ENCODE results near the gene NSD2. TPM values are rescaled to one million over a fixed set of nuclear protein-coding genes. Genes with fewer than 3 reads are reported as not detected.

NSD2 gene
- total RNA-seq, 1 donor from 2014 or later = 43.4 TPM

GRCh38 chr4:1956631-1957030 is 85.4 kb downstream of the NSD2 start:
- peaks cover 34% of the 10 kb centered on the region for H3K36me3 ChIP-seq (ENCODE audit: control insufficient read depth, insufficient read depth, low read length)
- FAIRE-seq (no peak), DNase-seq (ENCODE audit: low read depth) (no peak)
- no peaks in the 10 kb centered on the region for H3K27me3 ChIP-seq (ENCODE audit: control insufficient read depth, insufficient read depth, low read length)
- no peak overlapping the region for H3K4me3 ChIP-seq (ENCODE audit: low read depth, low read length)
- TF ChIP-seq, protein P1, sequence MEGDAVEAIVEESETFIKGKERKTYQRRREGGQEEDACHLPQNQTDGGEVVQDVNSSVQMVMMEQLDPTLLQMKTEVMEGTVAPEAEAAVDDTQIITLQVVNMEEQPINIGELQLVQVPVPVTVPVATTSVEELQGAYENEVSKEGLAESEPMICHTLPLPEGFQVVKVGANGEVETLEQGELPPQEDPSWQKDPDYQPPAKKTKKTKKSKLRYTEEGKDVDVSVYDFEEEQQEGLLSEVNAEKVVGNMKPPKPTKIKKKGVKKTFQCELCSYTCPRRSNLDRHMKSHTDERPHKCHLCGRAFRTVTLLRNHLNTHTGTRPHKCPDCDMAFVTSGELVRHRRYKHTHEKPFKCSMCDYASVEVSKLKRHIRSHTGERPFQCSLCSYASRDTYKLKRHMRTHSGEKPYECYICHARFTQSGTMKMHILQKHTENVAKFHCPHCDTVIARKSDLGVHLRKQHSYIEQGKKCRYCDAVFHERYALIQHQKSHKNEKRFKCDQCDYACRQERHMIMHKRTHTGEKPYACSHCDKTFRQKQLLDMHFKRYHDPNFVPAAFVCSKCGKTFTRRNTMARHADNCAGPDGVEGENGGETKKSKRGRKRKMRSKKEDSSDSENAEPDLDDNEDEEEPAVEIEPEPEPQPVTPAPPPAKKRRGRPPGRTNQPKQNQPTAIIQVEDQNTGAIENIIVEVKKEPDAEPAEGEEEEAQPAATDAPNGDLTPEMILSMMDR (IDR thresholded peaks at IDR 0.05; ENCODE audit: insufficient read depth, low read length, severe bottlenecking) = no peak

DNA sequence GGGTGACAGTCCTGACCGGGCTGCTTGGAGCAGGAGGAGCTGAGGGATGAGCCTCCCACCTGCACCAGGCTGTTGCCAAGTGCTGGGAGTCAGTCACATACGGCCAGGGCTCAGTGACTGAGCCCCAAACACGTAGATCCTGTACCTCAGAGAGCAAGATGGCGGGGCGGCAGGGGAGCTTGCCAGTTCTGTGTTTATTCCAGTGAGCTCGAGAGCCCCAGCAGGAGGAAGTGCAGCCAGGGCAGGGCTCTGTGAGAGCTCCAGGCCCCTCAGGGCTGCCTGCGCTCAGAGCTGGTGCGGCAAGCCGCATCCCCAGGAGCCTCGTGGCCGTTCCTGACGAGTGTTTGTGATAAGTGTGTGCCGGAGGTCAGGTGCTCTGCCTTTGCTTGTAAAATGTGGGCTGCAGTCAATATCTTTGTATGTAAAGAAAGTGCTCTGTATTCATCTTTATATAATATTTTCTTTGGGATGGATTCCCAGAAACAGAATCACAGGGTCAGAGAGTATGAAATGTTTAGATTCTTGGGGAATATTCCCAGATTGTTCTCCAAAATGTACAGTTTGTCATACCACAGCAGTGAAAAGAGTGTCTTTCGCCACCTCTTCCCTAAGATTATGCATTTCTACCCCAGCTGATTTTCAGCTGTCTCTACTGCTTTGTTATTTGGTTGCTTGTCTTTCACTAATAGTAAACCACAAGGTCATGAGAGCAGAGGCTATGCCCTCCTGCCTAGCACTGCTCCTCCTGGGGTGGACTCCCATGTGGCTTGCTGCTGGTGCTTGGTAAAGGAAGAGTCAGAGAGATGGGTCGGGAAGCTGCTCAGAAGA is 87.3 kb downstream of the NSD2 start:
- FAIRE-seq (no peak), DNase-seq (ENCODE audit: low read depth) (no peak)
- TF ChIP-seq, protein P1 (IDR thresholded peaks at IDR 0.05; ENCODE audit: insufficient read depth, low read length, severe bottlenecking) = no peak
- H3K4me3 ChIP-seq (ENCODE audit: low read depth, low read length) = no peak overlapping the region
- H3K27me3 ChIP-seq (ENCODE audit: control insufficient read depth, insufficient read depth, low read length) = no peaks in the 10 kb centered on the region
- H3K36me3 ChIP-seq (ENCODE audit: control insufficient read depth, insufficient read depth, low read length) = peaks cover 26% of the 10 kb centered on the region

- DNase-seq (ENCODE audit: low read depth) (no peak), FAIRE-seq (peak; percentile 81)
Observed at GRCh38 chr4:1959104-1959384, 87.9 kb downstream of the NSD2 start.

DNA sequence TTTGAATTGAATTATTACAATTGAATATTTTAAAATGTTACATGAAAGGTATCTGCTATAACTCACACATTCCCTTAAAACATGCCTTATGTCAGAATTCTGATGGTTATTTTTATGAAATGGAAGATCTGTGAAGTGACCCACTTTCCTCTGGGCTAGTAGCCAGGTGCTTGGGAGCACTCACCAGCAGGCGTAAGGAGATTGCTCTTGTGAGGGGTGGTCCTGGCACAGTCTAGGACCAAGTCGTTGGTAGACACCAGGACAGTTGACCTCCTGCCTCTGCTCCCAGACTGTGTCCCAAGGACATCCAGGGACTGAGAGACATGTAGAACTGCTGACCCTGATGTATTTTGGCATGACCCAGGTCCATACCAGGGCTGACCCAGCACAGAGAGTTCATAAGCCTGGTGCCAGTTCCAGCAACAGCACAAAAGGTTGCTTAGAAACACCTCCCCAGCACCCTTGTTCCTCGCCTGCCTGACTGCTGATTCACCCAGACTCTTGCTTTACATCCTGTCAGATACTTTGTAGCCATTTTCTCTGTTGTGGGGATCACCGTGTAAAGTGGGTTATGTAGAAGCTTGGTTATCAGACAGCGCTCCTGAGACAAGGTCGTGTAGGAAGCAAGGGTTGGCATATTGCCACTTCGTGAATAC is 89.1 kb downstream of the NSD2 start:
- peak; percentile 22 for DNase-seq (ENCODE audit: low read depth)
- peak; percentile 52 for FAIRE-seq
- H3K36me3 ChIP-seq (ENCODE audit: control insufficient read depth, insufficient read depth, low read length) = peaks cover 25% of the 10 kb centered on the region

More at GRCh38 chr4:1959104-1959384, 87.9 kb downstream of the NSD2 start:
- Histone ChIP-seq H3K36me3 (ENCODE audit: control insufficient read depth, insufficient read depth, low read length) (peaks cover 26% of the 10 kb centered on the region), H3K4me3 (ENCODE audit: low read depth, low read length) (no peak overlapping the region), H3K27me3 (ENCODE audit: control insufficient read depth, insufficient read depth, low read length) (no peaks in the 10 kb centered on the region)
- TF ChIP-seq, protein P1 (IDR thresholded peaks at IDR 0.05; ENCODE audit: insufficient read depth, low read length, severe bottlenecking) = no peak

DNA sequence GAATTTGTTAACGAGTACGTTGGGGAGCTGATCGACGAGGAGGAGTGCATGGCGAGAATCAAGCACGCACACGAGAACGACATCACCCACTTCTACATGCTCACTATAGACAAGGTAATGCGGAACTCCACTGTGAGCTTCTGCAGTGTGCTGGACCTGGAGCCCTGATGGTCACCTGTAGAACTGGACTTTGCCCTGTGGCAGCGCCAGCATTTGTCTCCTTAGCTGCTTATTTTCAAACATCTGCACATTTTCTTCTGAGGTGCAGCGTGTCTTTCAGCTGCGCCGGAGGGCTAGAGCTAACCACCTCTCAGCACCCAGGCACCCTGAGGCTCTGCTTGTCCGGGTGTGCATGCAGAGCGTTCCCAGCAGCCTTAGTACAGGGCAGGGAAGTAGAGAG is 89.8 kb downstream of the NSD2 start:
- Histone ChIP-seq H3K4me3 (ENCODE audit: low read depth, low read length) (no peak overlapping the region), H3K36me3 (ENCODE audit: control insufficient read depth, insufficient read depth, low read length) (peaks cover 22% of the 10 kb centered on the region), H3K27me3 (ENCODE audit: control insufficient read depth, insufficient read depth, low read length) (no peaks in the 10 kb centered on the region)
- TF ChIP-seq, protein P1 (IDR thresholded peaks at IDR 0.05; ENCODE audit: insufficient read depth, low read length, severe bottlenecking) = no peak
- no peak for DNase-seq (ENCODE audit: low read depth)
- peak; percentile 43 for FAIRE-seq

More for the DNA sequence above, 89.1 kb downstream of the NSD2 start:
- H3K27me3 ChIP-seq (ENCODE audit: control insufficient read depth, insufficient read depth, low read length) = no peaks in the 10 kb centered on the region
- TF ChIP-seq, protein P1 (IDR thresholded peaks at IDR 0.05; ENCODE audit: insufficient read depth, low read length, severe bottlenecking) = no peak
- H3K4me3 ChIP-seq (ENCODE audit: low read depth, low read length) = no peak overlapping the region

Data from bronchial epithelial cell (primary cell).